Smooth muscle cell (in vitro differentiated cells): ENCODE data around the gene KMT2E. TPM values are rescaled to one million over a fixed set of nuclear protein-coding genes. Genes with fewer than 3 reads are reported as not detected.

Source experiments
- DNase-seq: peaks from one replicate; lab custom pipeline; 2025; ENCODE audit not compliant: unreplicated experiment; lab: John Stamatoyannopoulos, UW
- H2AFZ ChIP-seq: fragments of 200-600 bp; sonication (generic); 2 replicates; pipeline ENCODE4 v1.6.0; 2016; ENCODE audit warnings: antibody characterized with exemption, low read depth, mild to moderate bottlenecking
- H3F3A ChIP-seq: fragments of 200-600 bp; sonication (generic); 2 replicates; pipeline ENCODE4 v1.6.0; 2017; ENCODE audit warnings: antibody characterized with exemption, low read depth
- H3K27ac ChIP-seq: fragments of 200-600 bp; sonication (generic); 2 replicates; pipeline ENCODE4 v1.5.1; 2016; ENCODE audit warnings: low read depth, mild to moderate bottlenecking
- H3K27me3 ChIP-seq: fragments of 200-600 bp; sonication (generic); 2 replicates; pipeline ENCODE4 v1.6.1; 2016; ENCODE audit warnings: low read depth, mild to moderate bottlenecking
- H3K36me3 ChIP-seq: fragments of 200-600 bp; sonication (generic); 2 replicates; pipeline ENCODE4 v1.5.1; 2016; ENCODE audit warnings: low read depth
- H3K4me1 ChIP-seq: fragments of 200-600 bp; sonication (generic); 2 replicates; pipeline ENCODE4 v1.5.1; 2016; ENCODE audit warnings: low read depth
- H3K4me2 ChIP-seq: fragments of 200-600 bp; sonication (generic); 2 replicates; pipeline ENCODE4 v1.6.0; 2016; ENCODE audit warnings: mild to moderate bottlenecking
- H3K4me3 ChIP-seq: fragments of 200-600 bp; sonication (generic); 2 replicates; pipeline ENCODE4 v1.5.1; 2016; ENCODE audit warnings: mild to moderate bottlenecking
- H3K79me2 ChIP-seq: fragments of 200-600 bp; sonication (generic); 2 replicates; pipeline ENCODE4 v1.6.0; 2016; ENCODE audit warnings: low read depth, mild to moderate bottlenecking
- H3K9ac ChIP-seq: fragments of 200-600 bp; sonication (generic); 2 replicates; pipeline ENCODE4 v1.6.0; 2016; ENCODE audit warnings: low read depth
- H3K9me3 ChIP-seq: fragments of 200-600 bp; sonication (generic); replicated peaks from 2 replicates; pipeline ENCODE4 v1.5.1; 2016; ENCODE audit warnings: low read depth
- H4K20me1 ChIP-seq: fragments of 200-600 bp; sonication (generic); 2 replicates; pipeline ENCODE4 v1.6.0; 2016; ENCODE audit warnings: low read depth
- CTCF ChIP-seq: fragments of 200-600 bp; sonication (generic); IDR thresholded peaks from 2 replicates; pipeline ENCODE4 v1.5.1; 2017; ENCODE audit warnings: borderline replicate concordance, mild to moderate bottlenecking, antibody characterized with exemption; ENCODE audit not compliant: insufficient read depth, poor library complexity, severe bottlenecking
- WGBS: methylation state at CpG from one replicate; pipeline ENCODE4 v1.1.7; 2016; ENCODE audit warnings: low lambda C conversion rate; 5-methylcytosine and 5-hydroxymethylcytosine counted together
- polyA plus RNA-seq: library from polyadenylated mRNA; unstranded; fragments of >200 nt; fragmentation: Nextera tagmentation; extraction: Ambion mirVana; gene quantifications from 2 replicates; pipeline ENCODE4 v1.2.1, GENCODE V29; 2016
- total RNA-seq: library from RNA; depleted of rRNA; stranded (reverse); fragments of >200 nt; gene quantifications from 2 replicates; pipeline ENCODE4 v1.2.3, GENCODE V29; 2014

KMT2E gene
- total and polyA plus RNA-seq, 2 experiments from 2014 or later: 64.4 to 88.1 TPM

GRCh38 chr7:105157278-105157677 is 143.3 kb downstream of the KMT2E start:
- Histone ChIP-seq H3K4me2 (no peak overlapping the region), H3K79me2 (no peaks in the 10 kb centered on the region), H3K36me3 (no peaks in the 10 kb centered on the region), H2AFZ (no peak overlapping the region), H3K27ac (no peak overlapping the region), H3K9ac (no peak overlapping the region), H3K27me3 (no peaks in the 10 kb centered on the region), H4K20me1 (peaks cover 8% of the 10 kb centered on the region), H3K9me3 (no peaks in the 10 kb centered on the region), H3F3A (no peaks in the 10 kb centered on the region), H3K4me1 (no peaks in the 10 kb centered on the region), H3K4me3 (no peak overlapping the region)
- DNase-seq: no peak
- WGBS: 94% methylated on average over 3 of the region's 3 CpGs
- no peak for TF ChIP-seq CTCF

GRCh38 chr7:105161366-105161765 is 147.4 kb downstream of the KMT2E start:
- H3K27ac ChIP-seq: no peak overlapping the region
- H2AFZ ChIP-seq: no peak overlapping the region
- H3K9ac ChIP-seq: no peak overlapping the region

More at GRCh38 chr7:105161366-105161765, 147.4 kb downstream of the KMT2E start:
- Histone ChIP-seq H3K4me2 (no peak overlapping the region), H3K9me3 (no peaks in the 10 kb centered on the region), H3K4me3 (no peak overlapping the region), H3K27me3 (no peaks in the 10 kb centered on the region), H3K4me1 (no peaks in the 10 kb centered on the region), H3K36me3 (peaks cover under 1% of the 10 kb centered on the region), H4K20me1 (peaks cover 7% of the 10 kb centered on the region), H3F3A (no peaks in the 10 kb centered on the region), H3K79me2 (no peaks in the 10 kb centered on the region)
- WGBS: 97% methylated on average over 1 of the region's 1 CpG
- TF ChIP-seq CTCF: no peak
- DNase-seq: no peak
